ENCODE measurements around the gene ITPKB.

DNA sequence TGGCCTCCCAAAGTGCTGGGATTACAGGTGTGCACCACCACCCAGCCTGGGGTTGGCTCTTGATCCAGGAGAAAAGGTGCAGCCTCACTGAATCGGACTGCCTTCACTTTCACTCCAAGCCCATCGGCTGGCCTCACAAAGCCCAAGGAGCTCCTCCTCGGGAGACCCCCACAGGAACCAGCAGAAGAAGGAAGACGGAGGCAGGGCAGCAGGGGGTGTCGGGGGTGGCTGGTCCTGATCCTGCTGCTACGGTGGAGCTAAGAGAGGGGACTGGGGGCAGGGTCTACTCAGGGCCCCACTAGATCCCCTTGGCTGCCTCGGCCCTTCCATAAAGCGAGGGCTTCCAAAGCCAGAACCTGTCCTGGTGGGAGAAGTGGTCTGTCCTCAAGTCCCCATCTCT, 96.7 kb downstream of the ITPKB start:
- TF ChIP-seq POLR2A (IDR thresholded peaks at IDR 0.05; ENCODE audit: extremely low read depth, insufficient read length) (no peak), CTCF (IDR thresholded peaks at IDR 0.05; ENCODE audit: low read depth, low read length) (no peak), MAX (IDR thresholded peaks at IDR 0.05; ENCODE audit: low read depth, low read length) (no peak), MYC (IDR thresholded peaks at IDR 0.05; ENCODE audit: low read depth, low read length) (no peak)
